Nephron (organoid): ENCODE results near the gene CMC2.

Source experiments
- H3K27ac Mint-ChIP-seq, 3 experiments: 2 replicates each; pipeline ENCODE4 v1.8.0; 2020; ENCODE audit warnings: mixed read lengths in 3 of 3, mild to moderate bottlenecking in 2 of 3, moderate library complexity in 1 of 3
- H3K27me3 Mint-ChIP-seq: 2 replicates; pipeline ENCODE4 v1.8.0; 2021; ENCODE audit warnings: low read depth, mild to moderate bottlenecking, moderate library complexity, mixed read lengths
- H3K36me3 Mint-ChIP-seq: 2 replicates; pipeline ENCODE4 v1.8.0; 2020; ENCODE audit warnings: low read depth, mixed read lengths
- H3K4me1 Mint-ChIP-seq: 2 replicates; pipeline ENCODE4 v1.8.0; 2020; ENCODE audit warnings: mixed read lengths
- H3K4me3 Mint-ChIP-seq, 3 experiments: 2 replicates each; pipeline ENCODE4 v1.8.0; 2020; ENCODE audit warnings: mild to moderate bottlenecking in 3 of 3, mixed read lengths in 3 of 3, moderate library complexity in 2 of 3
- H3K9me3 Mint-ChIP-seq: 2 replicates; pipeline ENCODE4 v1.8.0; 2020; ENCODE audit warnings: mixed read lengths
- CTCF ChIP-seq, 3 experiments: fragments of 200-600 bp; sonication (generic); IDR thresholded peaks; one replicate each; pipeline ENCODE4 v1.5.0; 2021; ENCODE audit warnings: antibody characterized with exemption in 3 of 3; ENCODE audit not compliant: unreplicated experiment in 3 of 3

Gene CMC2

GRCh38 chr16:80954985-80955384 lies 51.7 kb downstream of the CMC2 start:
- no peak for TF ChIP-seq CTCF (IDR thresholded peaks at IDR 0.05; ENCODE audit: unreplicated experiment in 3 of 3)
- no peak overlapping the region for H3K27ac Mint-ChIP-seq
- H3K27me3 Mint-ChIP-seq = no peaks in the 10 kb centered on the region
- H3K4me3 Mint-ChIP-seq = no peak overlapping the region
- H3K4me1 Mint-ChIP-seq = no peaks in the 10 kb centered on the region
- H3K9me3 Mint-ChIP-seq = peaks cover 50% of the 10 kb centered on the region
- H3K36me3 Mint-ChIP-seq = peaks cover 31% of the 10 kb centered on the region

DNA sequence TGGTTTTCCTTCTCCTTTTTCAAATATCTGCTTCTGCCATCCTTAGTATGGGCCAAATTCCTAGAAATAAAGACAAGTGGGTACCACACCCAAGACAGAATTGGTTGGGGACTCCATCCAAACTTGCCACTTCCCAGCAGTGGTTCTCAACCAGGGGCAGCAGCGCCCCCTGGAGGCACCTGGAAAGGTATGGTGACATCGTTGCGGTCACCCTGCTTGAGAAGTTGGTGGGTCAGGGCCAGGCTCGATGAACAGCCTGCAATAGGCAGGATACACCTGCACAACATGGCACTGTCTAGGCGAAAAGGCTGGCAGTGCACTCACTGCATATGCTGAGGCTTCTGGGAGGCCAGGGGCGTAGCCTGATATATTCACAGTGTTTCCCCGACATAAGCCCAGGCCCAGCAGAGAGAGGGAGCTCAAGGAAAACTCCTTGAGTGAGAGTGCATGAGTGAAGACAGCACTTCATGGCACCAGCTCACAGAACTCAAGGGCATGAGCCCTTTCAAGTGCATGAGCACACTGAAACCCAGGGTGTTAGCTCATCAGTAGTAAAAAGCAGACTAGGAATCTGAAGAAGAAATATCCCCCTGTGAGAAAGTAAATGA lies 57.7 kb downstream of the CMC2 start:
- no peaks in the 10 kb centered on the region for H3K27me3 Mint-ChIP-seq
- H3K4me3 Mint-ChIP-seq = no peak overlapping the region
- TF ChIP-seq CTCF (IDR thresholded peaks at IDR 0.05; ENCODE audit: unreplicated experiment in 3 of 3) = peak; percentile 27 to 37 (median 29)
- no peak overlapping the region for H3K27ac Mint-ChIP-seq
- no peaks in the 10 kb centered on the region for H3K4me1 Mint-ChIP-seq
- no peaks in the 10 kb centered on the region for H3K36me3 Mint-ChIP-seq
- H3K9me3 Mint-ChIP-seq = peaks cover 3% of the 10 kb centered on the region

DNA sequence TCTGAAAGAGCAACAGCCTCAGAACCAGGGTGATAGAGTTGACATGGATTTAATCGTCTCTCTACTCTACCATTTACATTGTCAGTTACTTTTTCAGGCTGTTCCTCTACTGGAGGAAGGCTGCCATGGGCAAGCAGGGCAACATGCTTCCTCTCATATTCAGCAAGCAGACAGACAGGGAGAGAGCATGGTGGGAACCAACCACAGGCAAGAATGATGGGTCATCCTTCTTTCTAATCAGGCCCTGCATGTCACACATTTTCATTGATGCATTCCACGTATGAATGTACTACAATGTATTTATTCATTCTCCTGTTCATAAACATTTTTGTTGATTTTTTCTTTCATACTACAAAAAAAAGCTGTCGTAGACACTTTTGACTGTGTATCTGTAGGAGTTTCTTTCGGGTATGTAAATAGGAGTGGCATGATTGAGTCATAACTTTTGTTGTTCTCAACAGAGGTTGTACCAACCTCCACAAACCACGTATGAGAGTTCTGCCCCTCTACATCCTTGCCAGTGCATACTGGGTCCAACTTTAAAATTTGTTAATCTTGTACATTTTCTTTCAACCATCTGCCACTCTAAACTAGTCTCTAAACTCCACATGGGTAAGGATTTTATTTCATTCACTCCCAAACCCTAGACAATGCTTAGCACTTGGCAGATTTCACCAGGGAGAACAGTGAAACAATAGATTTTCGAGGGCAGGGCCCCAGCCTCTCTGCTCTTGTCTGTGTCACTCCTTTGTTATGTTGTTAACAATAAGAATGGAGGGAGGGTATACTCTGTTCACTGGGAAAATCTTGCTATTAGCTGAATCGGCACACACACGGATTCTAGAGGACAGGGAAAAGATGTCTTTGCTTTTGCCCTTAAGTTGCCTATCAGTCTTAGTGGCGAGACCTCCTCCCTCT lies 58.7 kb downstream of the CMC2 start:
- no peaks in the 10 kb centered on the region for H3K4me1 Mint-ChIP-seq
- H3K36me3 Mint-ChIP-seq = no peaks in the 10 kb centered on the region
- no peak overlapping the region for H3K27ac Mint-ChIP-seq
- H3K4me3 Mint-ChIP-seq = no peak overlapping the region
- peaks cover 4% of the 10 kb centered on the region for H3K9me3 Mint-ChIP-seq
- H3K27me3 Mint-ChIP-seq = no peaks in the 10 kb centered on the region
- no peak for TF ChIP-seq CTCF (IDR thresholded peaks at IDR 0.05; ENCODE audit: unreplicated experiment in 3 of 3)

DNA sequence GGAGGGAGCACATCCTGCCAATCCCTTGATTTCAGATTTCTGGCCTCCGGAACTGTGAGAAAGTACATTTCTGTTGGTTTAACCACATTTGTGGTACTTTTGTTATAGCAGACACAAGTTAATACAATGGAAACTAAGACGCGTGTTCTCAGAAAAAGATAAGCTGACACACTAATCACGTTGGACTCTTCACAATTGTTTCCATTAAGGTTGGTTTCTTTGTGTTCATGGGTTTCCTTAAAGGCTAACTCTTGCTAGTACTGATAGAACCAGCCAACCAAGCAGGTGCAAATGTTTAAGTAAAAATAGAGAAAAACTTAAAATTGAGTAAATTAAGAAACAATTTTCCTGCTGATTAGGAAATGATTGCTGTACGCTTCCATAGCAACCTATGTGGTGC lies 59.4 kb downstream of the CMC2 start:
- no peaks in the 10 kb centered on the region for H3K36me3 Mint-ChIP-seq
- no peak for TF ChIP-seq CTCF (IDR thresholded peaks at IDR 0.05; ENCODE audit: unreplicated experiment in 3 of 3)
- H3K27ac Mint-ChIP-seq = no peak overlapping the region
- H3K9me3 Mint-ChIP-seq = peaks cover 7% of the 10 kb centered on the region
- no peak overlapping the region for H3K4me3 Mint-ChIP-seq
- H3K4me1 Mint-ChIP-seq = no peaks in the 10 kb centered on the region
- no peaks in the 10 kb centered on the region for H3K27me3 Mint-ChIP-seq

GRCh38 chr16:80946481-80946880 lies 60.2 kb downstream of the CMC2 start:
- no peak for TF ChIP-seq CTCF (IDR thresholded peaks at IDR 0.05; ENCODE audit: unreplicated experiment in 3 of 3)
- Mint-ChIP-seq H3K36me3 (no peaks in the 10 kb centered on the region), H3K9me3 (peaks cover 4% of the 10 kb centered on the region), H3K4me1 (no peaks in the 10 kb centered on the region), H3K27me3 (no peaks in the 10 kb centered on the region), H3K4me3 (no peak overlapping the region), H3K27ac (no peak overlapping the region)
